ENCODE measurements around the gene CCL18.
A peak's percentile ranks its signal among the peaks of the same experiment; 100 is the strongest.
"Not testable (repeated sequence)": the region's sequence is repeated elsewhere in the genome, so short reads cannot be mapped to it uniquely, and the experiment has no call there.

Gene CCL18

DNA sequence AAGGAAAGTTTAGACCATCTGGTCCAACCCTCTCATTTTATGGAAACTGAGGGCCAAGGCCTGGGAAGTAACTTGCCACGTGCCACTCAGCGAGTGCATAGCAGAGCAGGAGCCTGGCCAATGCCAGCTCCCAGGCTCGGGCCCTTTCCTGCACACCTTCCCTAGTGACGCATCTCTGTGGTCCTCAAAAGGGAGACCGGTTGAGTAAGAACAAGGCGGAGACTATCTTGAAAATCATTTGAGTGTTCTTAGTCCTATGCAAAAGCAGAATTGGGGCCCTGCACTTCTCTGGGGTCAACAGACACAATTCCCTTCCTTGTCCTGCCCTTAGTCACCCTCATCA lies 42.4 kb downstream of the CCL18 start:
- H3K27me3 Mint-ChIP-seq, result peaks cover 50% of the 10 kb centered on the region
- DNase-seq, result no peak

DNA sequence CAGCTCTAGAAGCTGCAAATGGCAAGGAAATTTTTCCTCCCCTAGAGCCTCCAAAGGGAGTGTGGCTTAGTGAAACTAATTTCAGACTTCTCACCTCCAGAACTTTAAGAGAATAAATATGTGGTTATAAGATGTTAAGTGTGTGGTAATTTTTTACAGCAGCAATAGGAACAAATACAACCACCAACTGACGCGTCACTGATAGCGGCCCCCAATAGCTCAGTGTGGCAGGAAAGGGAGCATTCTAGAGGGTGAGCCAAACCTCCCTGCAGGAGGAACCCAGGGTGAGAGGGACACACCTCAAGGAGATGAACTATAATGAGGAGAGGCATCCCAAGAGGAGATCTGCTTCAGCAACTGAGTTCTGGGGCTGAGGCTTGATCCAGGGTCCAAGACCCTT lies 43.6 kb downstream of the CCL18 start:
- no peak overlapping the region for H3K27ac Mint-ChIP-seq
- H3K4me3 Mint-ChIP-seq, result no peak overlapping the region
- peaks cover 11 to 18% of the 10 kb centered on the region in 2 donors for H3K9me3 Mint-ChIP-seq
- ATAC-seq (peak; percentile 29), DNase-seq (no peak)
- peaks cover 53% of the 10 kb centered on the region for H3K4me1 Mint-ChIP-seq
- peaks cover 47% of the 10 kb centered on the region for H3K27me3 Mint-ChIP-seq

More for the DNA sequence above, 42.4 kb downstream of the CCL18 start:
- no peak for ATAC-seq
- Mint-ChIP-seq H3K9me3 (peaks cover 0 to 6% of the 10 kb centered on the region in 2 donors), H3K4me1 (peaks cover 56% of the 10 kb centered on the region), H3K4me3 (no peak overlapping the region), H3K27ac (no peak overlapping the region)

DNA sequence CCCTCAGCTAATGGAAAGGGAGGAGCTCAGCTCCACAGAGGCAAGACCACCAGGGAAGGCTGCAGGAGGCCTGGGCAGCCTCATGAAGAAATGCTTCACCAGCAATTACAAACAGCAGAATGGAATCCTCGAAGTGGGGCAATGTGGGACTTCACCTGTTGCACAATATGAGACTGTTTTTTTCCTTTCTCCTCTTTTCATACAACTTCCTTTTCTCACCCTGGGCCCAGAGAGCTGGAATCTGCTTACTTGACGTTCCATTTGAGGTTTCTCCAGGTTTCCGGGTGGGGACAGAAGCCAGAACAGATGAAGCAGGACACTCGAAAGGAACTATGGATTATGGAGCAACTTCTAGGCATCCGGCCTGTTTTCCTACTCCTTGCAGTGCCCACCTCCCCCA lies 44.2 kb downstream of the CCL18 start:
- peaks cover 44% of the 10 kb centered on the region for H3K27me3 Mint-ChIP-seq
- H3K9me3 Mint-ChIP-seq, result peaks cover 13 to 22% of the 10 kb centered on the region in 2 donors
- peaks cover 47% of the 10 kb centered on the region for H3K4me1 Mint-ChIP-seq
- H3K27ac Mint-ChIP-seq, DNase-seq, ATAC-seq, H3K4me3 Mint-ChIP-seq: not testable (repeated sequence)

DNA sequence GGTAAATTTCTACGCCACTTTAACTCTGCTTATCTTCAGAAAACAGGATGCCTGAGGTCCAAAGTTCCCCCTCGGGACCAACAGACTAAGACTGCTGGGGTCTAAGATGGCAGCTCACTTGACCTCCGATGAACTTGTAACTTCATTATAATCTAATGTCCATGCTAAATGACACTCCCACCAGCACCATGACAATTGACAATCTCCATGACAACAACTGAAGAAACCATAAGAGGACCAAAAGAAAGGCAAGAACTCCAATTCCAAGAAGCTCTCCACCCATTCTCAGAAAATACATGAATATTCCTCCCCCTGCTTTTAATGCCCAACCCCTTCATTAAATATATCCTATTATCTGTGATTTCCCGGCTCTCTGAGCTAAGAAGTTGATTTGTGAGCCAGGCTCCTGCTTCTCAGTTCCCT lies 47.0 kb downstream of the CCL18 start:
- ATAC-seq, result no peak
- no peak overlapping the region for H3K27ac Mint-ChIP-seq
- peaks cover 25% of the 10 kb centered on the region for H3K4me1 Mint-ChIP-seq
- H3K4me3 Mint-ChIP-seq, result no peak overlapping the region
- no peak for DNase-seq
- H3K9me3 Mint-ChIP-seq, result peaks cover 13 to 28% of the 10 kb centered on the region in 2 donors
- H3K27me3 Mint-ChIP-seq, result peaks cover 25% of the 10 kb centered on the region

DNA sequence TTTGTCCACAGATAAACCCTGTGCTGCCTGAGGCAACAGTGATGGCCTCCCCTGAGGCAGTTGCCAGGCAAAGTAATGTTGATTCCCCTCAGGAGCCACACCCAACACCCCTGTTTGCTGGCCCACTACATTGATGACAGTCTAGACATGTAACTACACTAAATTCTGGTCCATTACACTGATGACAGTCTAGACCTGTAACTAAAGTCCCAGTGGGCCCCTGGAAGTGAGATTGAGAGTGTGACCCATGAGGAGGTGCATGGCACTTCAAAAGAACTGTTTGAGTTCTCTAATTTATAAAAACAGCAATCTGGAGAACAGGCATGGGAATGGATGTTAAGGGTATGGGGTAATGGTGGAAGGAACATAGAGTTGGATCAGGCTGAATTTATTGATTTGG lies 48.5 kb downstream of the CCL18 start:
- H3K9me3 Mint-ChIP-seq, result peaks cover 13 to 28% of the 10 kb centered on the region in 2 donors
- peaks cover 20% of the 10 kb centered on the region for H3K27me3 Mint-ChIP-seq
- peaks cover 22% of the 10 kb centered on the region for H3K4me1 Mint-ChIP-seq
- DNase-seq (no peak), ATAC-seq (no peak)
- H3K4me3 Mint-ChIP-seq, result no peak overlapping the region
- no peak overlapping the region for H3K27ac Mint-ChIP-seq

DNA sequence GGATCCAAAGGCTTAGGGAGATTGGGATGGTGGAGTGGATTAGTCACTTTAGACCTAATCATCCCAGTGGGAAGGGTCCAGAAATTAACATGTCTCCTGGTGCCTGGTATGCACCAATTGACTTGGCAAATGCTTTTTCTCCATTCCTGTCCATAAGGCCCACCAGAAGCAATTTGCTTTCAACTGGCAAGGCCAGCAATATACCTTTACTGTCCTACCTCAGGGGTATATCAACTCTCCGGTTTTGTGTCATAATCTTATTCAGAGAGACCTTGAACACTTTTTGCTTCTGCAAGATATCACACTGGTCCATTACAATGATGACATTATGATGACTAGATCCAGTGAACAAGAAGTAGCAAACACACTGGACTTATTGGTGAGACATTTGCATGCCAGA lies 49.1 kb downstream of the CCL18 start:
- H3K27me3 Mint-ChIP-seq, result peaks cover 14% of the 10 kb centered on the region
- peaks cover 22% of the 10 kb centered on the region for H3K4me1 Mint-ChIP-seq
- DNase-seq, ATAC-seq, H3K4me3 Mint-ChIP-seq, H3K27ac Mint-ChIP-seq: not testable (repeated sequence)
- H3K9me3 Mint-ChIP-seq, result peaks cover 13 to 28% of the 10 kb centered on the region in 2 donors

DNA sequence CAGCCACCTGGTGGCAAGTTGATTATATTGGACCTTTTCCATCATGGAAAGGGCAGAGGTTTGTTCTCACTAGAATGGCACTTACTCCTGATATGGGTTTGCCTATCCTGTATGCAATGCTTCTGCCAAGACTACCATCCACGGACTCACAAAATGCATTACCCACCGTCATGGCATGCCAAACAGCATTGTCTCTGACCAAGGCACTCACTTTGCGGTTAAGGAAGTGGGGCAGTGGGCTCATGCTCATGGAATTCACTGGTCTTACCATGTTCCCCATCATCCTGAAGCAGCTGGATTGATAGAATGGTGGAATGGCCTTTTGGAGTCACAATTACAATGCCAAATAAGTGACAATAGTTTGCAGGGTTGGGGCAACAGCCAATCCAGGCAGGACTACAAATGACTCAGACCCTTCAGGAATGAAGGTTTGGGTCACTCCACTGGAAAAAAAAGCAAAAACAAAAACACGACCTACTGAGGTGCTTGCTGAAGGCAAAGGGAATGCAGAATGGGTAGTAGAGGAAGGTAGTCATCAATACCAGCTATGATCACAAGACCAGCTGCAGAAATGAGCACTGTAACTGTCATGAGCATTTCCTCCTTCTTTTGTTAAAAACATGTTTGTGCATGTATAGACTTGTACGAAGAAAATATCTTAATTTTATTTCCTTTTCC lies 51.0 kb downstream of the CCL18 start:
- H3K9me3 Mint-ChIP-seq, result peaks cover 13 to 28% of the 10 kb centered on the region in 2 donors
- not testable (repeated sequence) for DNase-seq, H3K4me3 Mint-ChIP-seq

DNA sequence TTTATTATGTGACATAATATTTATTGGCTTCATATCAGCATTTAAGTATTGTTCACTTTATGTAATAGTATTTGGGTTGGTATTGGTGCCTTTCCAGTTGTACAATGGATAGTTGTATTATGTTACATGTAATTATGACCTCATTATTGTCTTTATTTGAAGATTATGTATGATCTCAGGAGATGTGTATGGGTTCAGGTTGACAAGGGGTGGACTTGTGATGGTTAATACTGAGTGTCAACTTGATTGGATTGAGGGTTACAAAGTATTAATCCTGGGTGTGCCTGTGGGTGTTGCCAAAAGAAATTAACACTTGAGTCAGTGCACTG lies 51.5 kb downstream of the CCL18 start:
- not testable (repeated sequence) for H3K4me3 Mint-ChIP-seq, ATAC-seq, H3K27me3 Mint-ChIP-seq, H3K27ac Mint-ChIP-seq, DNase-seq
- Mint-ChIP-seq H3K4me1 (peaks cover 24% of the 10 kb centered on the region), H3K9me3 (peaks cover 13 to 28% of the 10 kb centered on the region in 2 donors)

More for the DNA sequence above, 51.0 kb downstream of the CCL18 start:
- H3K4me1 Mint-ChIP-seq, result peaks cover 24% of the 10 kb centered on the region
- H3K27me3 Mint-ChIP-seq, H3K27ac Mint-ChIP-seq, ATAC-seq: not testable (repeated sequence)

DNA sequence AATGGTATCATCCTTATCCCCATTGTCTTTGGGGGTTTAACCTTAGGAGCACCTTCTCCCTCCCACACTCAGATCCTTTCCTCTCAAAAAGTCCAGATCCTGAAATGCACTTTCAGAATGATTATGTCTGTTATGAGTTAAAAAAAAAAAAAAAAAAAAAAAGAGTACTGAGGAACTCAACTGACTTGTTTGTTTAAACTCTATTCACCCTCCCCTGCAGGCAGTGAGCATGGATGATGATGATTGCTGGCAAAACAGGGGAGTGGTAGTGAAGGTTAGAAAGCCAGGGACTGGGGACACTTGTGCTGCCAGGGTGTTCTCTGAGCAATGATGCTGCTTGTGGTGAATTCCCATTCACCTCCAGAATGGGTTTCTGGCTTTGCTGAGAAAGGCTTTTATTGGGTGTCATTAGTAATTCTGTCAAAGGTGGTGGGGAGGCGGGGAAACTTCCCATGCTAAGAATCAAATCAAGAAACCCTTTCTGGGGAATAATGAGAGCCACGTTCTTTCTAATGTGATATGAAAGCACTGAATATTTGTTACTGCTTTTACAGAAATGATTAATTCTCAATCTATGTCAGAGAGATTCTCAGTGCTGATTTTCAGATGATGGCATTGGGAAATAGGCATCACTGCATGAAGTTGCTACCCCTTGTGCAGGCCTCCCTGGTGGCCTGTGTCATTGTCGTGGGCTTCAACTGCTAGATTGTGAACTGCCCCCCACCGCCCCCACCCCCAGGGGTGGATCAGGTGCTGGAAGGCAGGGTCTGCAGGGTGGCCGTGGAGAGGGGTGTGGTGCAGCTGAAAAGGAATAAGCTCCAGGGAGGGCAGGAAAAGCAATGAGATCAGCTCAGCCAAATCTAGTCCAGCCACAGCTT lies 53.7 kb downstream of the CCL18 start:
- H3K4me3 Mint-ChIP-seq, result peak overlapping the region; percentile 1 to 48
- peaks cover 24% of the 10 kb centered on the region for H3K4me1 Mint-ChIP-seq
- peak overlapping the region; percentile 31 to 38 for H3K27ac Mint-ChIP-seq
- peaks cover 6% of the 10 kb centered on the region for H3K27me3 Mint-ChIP-seq
- peak in 1 of 2 donors; percentile 47 for DNase-seq
- ATAC-seq, result peak; percentile 92
- peaks cover 2 to 18% of the 10 kb centered on the region in 2 donors for H3K9me3 Mint-ChIP-seq

DNA sequence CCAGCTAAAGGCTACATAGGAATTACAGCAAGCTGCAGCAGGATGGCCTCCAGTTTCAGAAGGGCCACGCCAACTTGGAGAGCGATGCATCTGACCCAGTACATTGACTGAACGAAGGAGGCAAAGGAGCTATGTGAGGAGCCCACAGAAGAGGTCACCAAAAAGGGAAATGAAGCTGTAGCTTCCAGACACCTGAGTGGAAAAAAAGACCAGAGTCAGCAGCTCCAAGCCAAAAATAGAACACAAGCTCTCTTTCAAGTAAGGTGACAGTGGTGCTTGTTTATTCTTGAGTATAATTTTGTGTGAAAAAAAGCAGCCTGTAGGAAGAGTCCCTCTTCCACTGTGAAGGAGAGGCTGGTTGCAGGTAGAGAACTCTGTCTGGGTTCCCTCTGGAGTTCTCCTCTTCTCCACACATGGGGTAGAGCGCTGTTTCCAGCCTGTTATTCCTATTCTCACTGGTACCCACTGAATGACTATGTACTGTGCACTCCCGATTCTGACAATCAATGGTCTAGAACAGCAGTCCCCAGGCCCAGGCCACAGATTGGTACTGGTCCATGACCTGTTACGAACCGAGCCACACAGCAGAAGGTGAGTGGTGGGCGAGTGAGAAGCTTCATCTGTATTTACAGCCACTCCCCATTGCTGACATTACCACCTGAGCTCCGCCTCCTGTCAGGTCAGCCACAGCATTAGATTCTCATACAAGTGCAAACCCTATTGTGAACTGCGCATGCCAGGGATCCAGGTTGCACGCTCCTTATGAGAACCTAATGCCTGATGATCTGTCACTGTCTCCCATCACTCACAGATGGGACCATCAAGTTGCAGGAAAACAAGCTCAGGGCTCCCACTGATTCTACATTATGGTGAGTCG lies 54.6 kb downstream of the CCL18 start:
- ATAC-seq (no peak), DNase-seq (no peak)
- H3K27ac Mint-ChIP-seq, result no peak overlapping the region
- peaks cover 0 to 15% of the 10 kb centered on the region in 2 donors for H3K9me3 Mint-ChIP-seq
- H3K4me1 Mint-ChIP-seq, result peaks cover 24% of the 10 kb centered on the region
- H3K27me3 Mint-ChIP-seq, result peaks cover 12% of the 10 kb centered on the region
- H3K4me3 Mint-ChIP-seq, result no peak overlapping the region

DNA sequence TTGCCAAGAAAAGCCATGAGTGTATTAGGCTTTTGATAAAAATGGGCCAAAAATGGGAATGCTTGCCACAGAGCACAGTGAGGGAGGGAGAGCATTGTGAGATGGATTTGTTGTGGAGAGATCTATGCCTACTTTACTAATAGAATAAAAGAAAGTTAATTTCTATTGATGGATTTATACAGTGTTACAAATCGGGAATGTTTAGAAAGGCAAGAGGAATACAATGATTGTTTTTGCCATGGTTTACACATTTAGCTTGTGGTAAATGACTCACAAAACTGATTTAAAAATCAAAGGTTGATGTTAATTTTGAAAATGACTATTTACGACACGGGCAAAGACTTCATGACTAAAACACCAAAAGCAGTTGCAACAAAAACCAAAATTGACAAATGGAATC lies 56.1 kb downstream of the CCL18 start:
- H3K27ac Mint-ChIP-seq, result no peak overlapping the region
- H3K4me3 Mint-ChIP-seq, result no peak overlapping the region
- H3K9me3 Mint-ChIP-seq, result peaks cover 0 to 12% of the 10 kb centered on the region in 2 donors
- no peak for DNase-seq
- H3K4me1 Mint-ChIP-seq, result peaks cover 24% of the 10 kb centered on the region
- no peak for ATAC-seq
- peaks cover 12% of the 10 kb centered on the region for H3K27me3 Mint-ChIP-seq

DNA sequence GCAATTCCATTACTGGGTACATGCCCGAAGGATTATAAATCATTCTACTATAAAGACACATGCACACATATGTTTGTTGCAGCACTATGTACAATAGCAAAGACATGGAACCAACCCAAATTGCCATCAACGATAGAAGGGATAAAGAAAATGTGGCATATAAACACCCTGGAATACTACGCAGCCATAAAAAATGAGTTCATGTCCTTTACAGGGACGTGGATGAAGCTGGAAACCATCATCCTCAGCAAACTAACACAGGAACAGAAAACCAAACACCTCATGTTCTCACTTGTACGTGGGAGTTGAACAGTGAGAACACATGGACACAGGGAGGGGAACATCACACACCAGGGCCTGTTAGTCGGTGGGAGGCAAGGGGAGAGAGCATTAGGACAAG lies 57.0 kb downstream of the CCL18 start:
- not testable (repeated sequence) for H3K27ac Mint-ChIP-seq, ATAC-seq, DNase-seq, H3K4me3 Mint-ChIP-seq
- peaks cover 12% of the 10 kb centered on the region for H3K27me3 Mint-ChIP-seq
- H3K4me1 Mint-ChIP-seq, result peaks cover 24% of the 10 kb centered on the region
- peaks cover 7 to 21% of the 10 kb centered on the region in 2 donors for H3K9me3 Mint-ChIP-seq

All from stimulated activated naive CD8-positive, alpha-beta T cell treated with anti-CD3 and anti-CD28 coated beads, Interleukin-15, amount 100 ng/mL, for 72 hours (primary cell).